Smooth muscle cell (in vitro differentiated cells): ENCODE measurements around the gene FAM221B. TPM values are rescaled to one million over a fixed set of nuclear protein-coding genes. Genes with fewer than 3 reads are reported as not detected.

ENCODE experiments used
- DNase-seq: peaks from one replicate; lab custom pipeline; 2025; ENCODE audit not compliant: unreplicated experiment; lab: John Stamatoyannopoulos, UW
- H2AFZ ChIP-seq: fragments of 200-600 bp; sonication (generic); 2 replicates; pipeline ENCODE4 v1.6.0; 2016; ENCODE audit warnings: antibody characterized with exemption, low read depth, mild to moderate bottlenecking
- H3F3A ChIP-seq: fragments of 200-600 bp; sonication (generic); 2 replicates; pipeline ENCODE4 v1.6.0; 2017; ENCODE audit warnings: antibody characterized with exemption, low read depth
- H3K27ac ChIP-seq: fragments of 200-600 bp; sonication (generic); 2 replicates; pipeline ENCODE4 v1.5.1; 2016; ENCODE audit warnings: low read depth, mild to moderate bottlenecking
- H3K27me3 ChIP-seq: fragments of 200-600 bp; sonication (generic); 2 replicates; pipeline ENCODE4 v1.6.1; 2016; ENCODE audit warnings: low read depth, mild to moderate bottlenecking
- H3K36me3 ChIP-seq: fragments of 200-600 bp; sonication (generic); 2 replicates; pipeline ENCODE4 v1.5.1; 2016; ENCODE audit warnings: low read depth
- H3K4me1 ChIP-seq: fragments of 200-600 bp; sonication (generic); 2 replicates; pipeline ENCODE4 v1.5.1; 2016; ENCODE audit warnings: low read depth
- H3K4me2 ChIP-seq: fragments of 200-600 bp; sonication (generic); 2 replicates; pipeline ENCODE4 v1.6.0; 2016; ENCODE audit warnings: mild to moderate bottlenecking
- H3K4me3 ChIP-seq: fragments of 200-600 bp; sonication (generic); 2 replicates; pipeline ENCODE4 v1.5.1; 2016; ENCODE audit warnings: mild to moderate bottlenecking
- H3K79me2 ChIP-seq: fragments of 200-600 bp; sonication (generic); 2 replicates; pipeline ENCODE4 v1.6.0; 2016; ENCODE audit warnings: low read depth, mild to moderate bottlenecking
- H3K9ac ChIP-seq: fragments of 200-600 bp; sonication (generic); 2 replicates; pipeline ENCODE4 v1.6.0; 2016; ENCODE audit warnings: low read depth
- H3K9me3 ChIP-seq: fragments of 200-600 bp; sonication (generic); replicated peaks from 2 replicates; pipeline ENCODE4 v1.5.1; 2016; ENCODE audit warnings: low read depth
- H4K20me1 ChIP-seq: fragments of 200-600 bp; sonication (generic); 2 replicates; pipeline ENCODE4 v1.6.0; 2016; ENCODE audit warnings: low read depth
- WGBS: methylation state at CpG from one replicate; pipeline ENCODE4 v1.1.7; 2016; ENCODE audit warnings: low lambda C conversion rate; 5-methylcytosine and 5-hydroxymethylcytosine counted together
- polyA plus RNA-seq: library from polyadenylated mRNA; unstranded; fragments of >200 nt; fragmentation: Nextera tagmentation; extraction: Ambion mirVana; gene quantifications from 2 replicates; pipeline ENCODE4 v1.2.1, GENCODE V29; 2016
- total RNA-seq: library from RNA; depleted of rRNA; stranded (reverse); fragments of >200 nt; gene quantifications from 2 replicates; pipeline ENCODE4 v1.2.3, GENCODE V29; 2014
- TF ChIP-seq, protein P1 (sequence below): fragments of 200-600 bp; sonication (generic); IDR thresholded peaks from 2 replicates; pipeline ENCODE4 v1.5.1; 2017; ENCODE audit warnings: borderline replicate concordance, mild to moderate bottlenecking, antibody characterized with exemption; ENCODE audit not compliant: insufficient read depth, poor library complexity, severe bottlenecking

The FAM221B gene
- total and polyA plus RNA-seq, 2 experiments from 2014 or later, result not detected

DNA sequence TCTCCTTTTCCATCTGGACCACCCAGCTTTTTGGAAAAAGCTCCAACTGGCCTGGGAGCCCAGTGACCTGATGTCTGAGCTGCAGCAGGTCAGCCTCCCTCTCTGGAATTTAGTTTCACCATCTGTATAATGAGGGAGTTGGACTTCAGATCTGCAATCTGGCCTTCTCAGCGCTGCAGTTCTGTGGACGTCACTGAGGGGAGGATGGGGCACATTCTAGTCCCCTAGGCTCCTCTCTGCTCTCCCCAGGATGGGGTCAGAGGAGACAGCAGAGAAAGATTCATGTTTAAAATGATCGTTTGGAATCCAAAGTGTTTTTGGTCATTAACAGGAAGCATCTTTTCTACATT, 31.4 kb upstream of the FAM221B start:
- TF ChIP-seq, protein P1, sequence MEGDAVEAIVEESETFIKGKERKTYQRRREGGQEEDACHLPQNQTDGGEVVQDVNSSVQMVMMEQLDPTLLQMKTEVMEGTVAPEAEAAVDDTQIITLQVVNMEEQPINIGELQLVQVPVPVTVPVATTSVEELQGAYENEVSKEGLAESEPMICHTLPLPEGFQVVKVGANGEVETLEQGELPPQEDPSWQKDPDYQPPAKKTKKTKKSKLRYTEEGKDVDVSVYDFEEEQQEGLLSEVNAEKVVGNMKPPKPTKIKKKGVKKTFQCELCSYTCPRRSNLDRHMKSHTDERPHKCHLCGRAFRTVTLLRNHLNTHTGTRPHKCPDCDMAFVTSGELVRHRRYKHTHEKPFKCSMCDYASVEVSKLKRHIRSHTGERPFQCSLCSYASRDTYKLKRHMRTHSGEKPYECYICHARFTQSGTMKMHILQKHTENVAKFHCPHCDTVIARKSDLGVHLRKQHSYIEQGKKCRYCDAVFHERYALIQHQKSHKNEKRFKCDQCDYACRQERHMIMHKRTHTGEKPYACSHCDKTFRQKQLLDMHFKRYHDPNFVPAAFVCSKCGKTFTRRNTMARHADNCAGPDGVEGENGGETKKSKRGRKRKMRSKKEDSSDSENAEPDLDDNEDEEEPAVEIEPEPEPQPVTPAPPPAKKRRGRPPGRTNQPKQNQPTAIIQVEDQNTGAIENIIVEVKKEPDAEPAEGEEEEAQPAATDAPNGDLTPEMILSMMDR, result no peak
- Histone ChIP-seq H3F3A (no peaks in the 10 kb centered on the region), H4K20me1 (no peaks in the 10 kb centered on the region), H3K4me3 (no peak overlapping the region), H3K27me3 (peaks cover 15% of the 10 kb centered on the region), H3K79me2 (no peaks in the 10 kb centered on the region), H3K27ac (no peak overlapping the region), H3K9me3 (no peaks in the 10 kb centered on the region), H3K36me3 (no peaks in the 10 kb centered on the region), H2AFZ (no peak overlapping the region), H3K4me2 (no peak overlapping the region), H3K9ac (no peak overlapping the region), H3K4me1 (no peaks in the 10 kb centered on the region)
- no peak for DNase-seq
- 87% methylated on average over 3 of the region's 3 CpGs for WGBS

DNA sequence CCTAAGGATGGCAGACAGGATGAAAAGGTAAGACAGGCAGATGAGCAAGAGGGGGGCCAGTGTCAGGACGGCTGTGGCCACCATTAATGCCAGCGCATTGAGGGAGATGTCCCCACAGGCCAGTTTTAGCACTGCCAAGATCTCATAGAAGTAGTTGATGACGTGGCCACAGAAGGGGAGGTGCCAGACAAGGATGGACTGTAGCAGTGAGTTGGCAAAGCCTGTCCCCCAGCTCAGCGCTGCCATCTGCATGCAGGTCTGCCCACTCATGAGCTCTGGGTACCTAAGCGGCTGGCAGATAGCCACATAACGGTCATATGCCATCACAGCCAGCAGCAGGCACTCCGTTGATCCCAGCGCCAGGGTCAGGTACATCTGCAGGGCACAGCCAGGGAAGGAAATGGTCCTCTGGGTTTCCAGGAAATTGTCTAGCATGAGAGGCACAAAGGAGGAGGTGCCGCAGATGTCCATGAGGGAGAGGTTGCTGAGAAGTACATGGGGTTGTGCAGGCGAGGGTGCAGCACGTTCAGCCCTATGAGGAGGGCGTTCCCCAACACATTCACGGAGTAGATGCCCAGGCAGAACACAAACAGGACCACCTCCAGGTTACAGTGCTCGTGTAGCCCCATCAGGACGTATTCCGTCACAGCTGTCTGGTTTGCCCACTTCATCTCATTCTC, 30.9 kb upstream of the FAM221B start:
- TF ChIP-seq, protein P1, result no peak
- Histone ChIP-seq H3K4me1 (no peaks in the 10 kb centered on the region), H3K27me3 (peaks cover 13% of the 10 kb centered on the region), H2AFZ (no peak overlapping the region), H3K4me2 (no peak overlapping the region), H3K79me2 (no peaks in the 10 kb centered on the region), H3K9ac (no peak overlapping the region), H3F3A (no peaks in the 10 kb centered on the region), H3K36me3 (no peaks in the 10 kb centered on the region), H4K20me1 (no peaks in the 10 kb centered on the region), H3K27ac (no peak overlapping the region), H3K4me3 (no peak overlapping the region), H3K9me3 (no peaks in the 10 kb centered on the region)
- DNase-seq, result no peak
- 81% methylated on average over 16 of the region's 16 CpGs for WGBS

DNA sequence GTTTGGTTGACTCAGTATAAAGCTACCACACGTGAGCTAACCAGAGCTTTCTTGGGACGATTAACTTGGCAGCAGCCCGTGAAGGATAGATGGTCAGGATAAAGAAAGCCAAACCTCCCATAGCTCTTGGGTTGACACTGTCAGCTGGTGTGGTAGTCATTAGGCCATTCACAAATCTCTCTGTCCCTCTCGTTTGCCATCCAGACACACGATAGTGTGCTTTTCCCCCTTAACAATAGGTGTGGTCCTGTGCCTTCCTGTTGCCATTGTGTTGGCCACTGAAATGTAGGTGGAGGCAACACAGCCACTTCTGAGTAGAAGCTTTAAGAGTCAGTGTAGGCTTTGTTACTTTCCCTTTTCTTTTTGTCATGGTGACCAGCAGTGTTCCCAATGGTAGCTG, 29.9 kb upstream of the FAM221B start:
- no peak overlapping the region for H2AFZ ChIP-seq

More for the DNA sequence above, 29.9 kb upstream of the FAM221B start:
- Histone ChIP-seq H3K27me3 (peaks cover 11% of the 10 kb centered on the region), H3K4me2 (no peak overlapping the region), H4K20me1 (no peaks in the 10 kb centered on the region), H3K4me3 (no peak overlapping the region), H3K9ac (no peak overlapping the region), H3K79me2 (no peaks in the 10 kb centered on the region), H3K9me3 (no peaks in the 10 kb centered on the region), H3F3A (no peaks in the 10 kb centered on the region), H3K27ac (no peak overlapping the region), H3K36me3 (no peaks in the 10 kb centered on the region), H3K4me1 (no peaks in the 10 kb centered on the region)
- WGBS, result 93% methylated on average over 5 of the region's 5 CpGs
- TF ChIP-seq, protein P1, result no peak
- DNase-seq, result no peak
